ACC112 (cell line): ENCODE data around the gene POTEJ.
"Not testable (repeated sequence)": the region's sequence is repeated elsewhere in the genome, so short reads cannot be mapped to it uniquely, and the experiment has no call there.

Experiments
- H2AFZ ChIP-seq: fragments of 200-600 bp; sonication (generic); one replicate; pipeline ENCODE4 v1.6.0; 2017; ENCODE audit warnings: antibody characterized with exemption, low read length; ENCODE audit not compliant: unreplicated experiment
- H3K27ac ChIP-seq: fragments of 200-600 bp; sonication (generic); 2 replicates; pipeline ENCODE4 v1.5.1; 2014; ENCODE audit warnings: low read depth, mild to moderate bottlenecking, antibody characterized with exemption, low read length, moderate library complexity
- H3K27me3 ChIP-seq: fragments of 200-600 bp; sonication (generic); 2 replicates; pipeline ENCODE4 v1.6.1; 2014; ENCODE audit warnings: mild to moderate bottlenecking, antibody characterized with exemption, low read length, moderate library complexity, mixed read lengths; ENCODE audit not compliant: insufficient read depth
- H3K36me3 ChIP-seq: fragments of 200-600 bp; sonication (generic); 2 replicates; pipeline ENCODE4 v1.6.1; 2016; ENCODE audit warnings: mild to moderate bottlenecking, antibody characterized with exemption, low read length, moderate library complexity, mixed read lengths; ENCODE audit not compliant: insufficient read depth
- H3K4me1 ChIP-seq: fragments of 200-600 bp; sonication (generic); one replicate; pipeline ENCODE4 v1.6.1; 2016; ENCODE audit warnings: low read length, mixed read lengths; ENCODE audit not compliant: insufficient read depth, unreplicated experiment, control insufficient read depth
- H3K4me3 ChIP-seq: fragments of 200-600 bp; sonication (generic); 2 replicates; pipeline ENCODE4 v1.5.1; 2014; ENCODE audit warnings: mild to moderate bottlenecking, low read depth, low read length
- H3K79me2 ChIP-seq: fragments of 200-600 bp; sonication (generic); one replicate; pipeline ENCODE4 v1.6.0; 2016; ENCODE audit warnings: low read length; ENCODE audit not compliant: control insufficient read depth, unreplicated experiment, insufficient read depth

POTEJ gene

GRCh38 chr2:130611140-130611539, at the start of gene POTEJ:
Gene POTEJ, plus strand, starts transcription at chr2:130611440. Its CDS starts 93 bp downstream, at chr2:130611533.
- not testable (repeated sequence) for H2AFZ ChIP-seq, H3K27ac ChIP-seq, H3K36me3 ChIP-seq, H3K4me3 ChIP-seq, H3K27me3 ChIP-seq, H3K79me2 ChIP-seq, H3K4me1 ChIP-seq

- not testable (repeated sequence) for H3K27ac ChIP-seq, H3K79me2 ChIP-seq, H3K27me3 ChIP-seq, H3K4me3 ChIP-seq, H2AFZ ChIP-seq, H3K36me3 ChIP-seq, H3K4me1 ChIP-seq
Measured at GRCh38 chr2:130566165-130566564, 45.1 kb upstream of the POTEJ start.

DNA sequence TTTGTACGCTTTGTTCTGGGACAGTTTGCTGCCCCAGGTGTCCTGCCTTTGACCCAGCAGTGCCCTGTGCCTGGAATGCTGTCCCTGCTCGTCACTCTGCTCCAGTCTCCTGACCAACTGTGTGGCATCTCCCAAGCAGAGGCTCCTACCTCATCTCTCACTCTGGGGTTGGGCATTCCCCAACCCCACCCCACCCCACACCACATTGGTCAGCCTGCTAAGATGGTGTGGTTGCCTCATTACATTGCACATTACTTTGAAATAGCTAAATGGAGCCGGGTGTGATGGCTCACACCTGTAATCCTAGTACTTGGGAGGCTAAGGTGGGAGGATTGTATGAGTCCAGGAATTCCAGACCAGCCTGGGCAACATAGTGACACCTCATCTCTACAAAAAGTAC, 39.3 kb upstream of the POTEJ start:
- H3K27me3 ChIP-seq, H3K4me3 ChIP-seq, H3K79me2 ChIP-seq, H3K36me3 ChIP-seq, H3K4me1 ChIP-seq, H2AFZ ChIP-seq, H3K27ac ChIP-seq: not testable (repeated sequence)

- H3K79me2 ChIP-seq, H3K36me3 ChIP-seq, H3K27ac ChIP-seq: not testable (repeated sequence)
Measured at GRCh38 chr2:130574230-130574629, 37.0 kb upstream of the POTEJ start.

GRCh38 chr2:130576209-130576784, 34.9 kb upstream of the POTEJ start:
- not testable (repeated sequence) for H3K36me3 ChIP-seq, H3K27me3 ChIP-seq, H3K4me3 ChIP-seq, H3K27ac ChIP-seq, H3K4me1 ChIP-seq, H3K79me2 ChIP-seq, H2AFZ ChIP-seq

More at GRCh38 chr2:130574230-130574629, 37.0 kb upstream of the POTEJ start:
- not testable (repeated sequence) for H2AFZ ChIP-seq, H3K4me1 ChIP-seq, H3K27me3 ChIP-seq, H3K4me3 ChIP-seq

DNA sequence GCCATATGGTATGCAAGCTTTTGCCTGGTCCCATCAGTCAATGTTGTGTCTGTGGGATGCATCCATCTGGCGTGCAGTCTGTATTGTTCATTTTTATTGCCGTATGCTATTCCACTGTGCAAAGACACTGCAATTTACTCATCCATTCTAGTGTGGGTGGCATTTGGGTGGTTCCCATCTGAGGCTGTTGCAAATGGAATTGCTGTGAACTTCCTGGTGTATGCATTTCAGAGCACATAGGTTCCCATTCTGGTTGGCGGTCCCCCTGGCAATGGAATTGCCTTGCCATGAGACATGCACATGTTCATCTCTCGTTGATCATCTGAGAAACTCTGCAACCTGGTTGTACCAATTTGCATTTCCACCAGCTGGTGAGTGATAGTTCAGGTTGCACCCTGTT, 33.7 kb upstream of the POTEJ start:
- not testable (repeated sequence) for H3K4me3 ChIP-seq, H3K27me3 ChIP-seq, H3K4me1 ChIP-seq, H2AFZ ChIP-seq, H3K36me3 ChIP-seq, H3K79me2 ChIP-seq, H3K27ac ChIP-seq

- not testable (repeated sequence) for H3K27me3 ChIP-seq, H3K27ac ChIP-seq
Measured at GRCh38 chr2:130579121-130579520, 32.1 kb upstream of the POTEJ start.

DNA sequence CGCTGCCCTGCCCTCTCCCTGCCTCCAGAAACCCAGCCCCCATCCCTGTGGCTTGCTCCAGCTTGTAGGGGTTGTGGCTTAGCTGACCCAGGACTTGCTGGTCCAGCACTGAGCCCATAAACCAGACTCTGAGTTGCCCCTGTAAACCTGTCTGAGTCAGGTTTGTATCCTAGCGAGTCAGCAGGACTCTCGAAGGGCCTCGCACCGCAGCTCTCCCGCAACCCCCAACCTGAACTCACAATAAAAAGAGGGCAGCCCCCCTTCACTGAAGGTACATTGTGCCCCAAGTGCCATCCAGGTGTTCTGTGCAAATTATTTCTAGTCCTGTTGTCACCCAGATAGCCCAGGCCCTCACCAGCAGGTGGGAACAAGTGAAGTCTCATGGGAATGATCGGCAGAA, 29.7 kb upstream of the POTEJ start:
- not testable (repeated sequence) for H3K27ac ChIP-seq, H2AFZ ChIP-seq, H3K4me1 ChIP-seq, H3K27me3 ChIP-seq, H3K79me2 ChIP-seq, H3K4me3 ChIP-seq, H3K36me3 ChIP-seq

More at GRCh38 chr2:130579121-130579520, 32.1 kb upstream of the POTEJ start:
- H2AFZ ChIP-seq, H3K4me3 ChIP-seq, H3K36me3 ChIP-seq, H3K4me1 ChIP-seq, H3K79me2 ChIP-seq: not testable (repeated sequence)

- not testable (repeated sequence) for H3K27ac ChIP-seq, H3K4me3 ChIP-seq, H3K27me3 ChIP-seq, H3K36me3 ChIP-seq, H3K4me1 ChIP-seq, H2AFZ ChIP-seq, H3K79me2 ChIP-seq
Measured at GRCh38 chr2:130582970-130583369, 28.3 kb upstream of the POTEJ start.

DNA sequence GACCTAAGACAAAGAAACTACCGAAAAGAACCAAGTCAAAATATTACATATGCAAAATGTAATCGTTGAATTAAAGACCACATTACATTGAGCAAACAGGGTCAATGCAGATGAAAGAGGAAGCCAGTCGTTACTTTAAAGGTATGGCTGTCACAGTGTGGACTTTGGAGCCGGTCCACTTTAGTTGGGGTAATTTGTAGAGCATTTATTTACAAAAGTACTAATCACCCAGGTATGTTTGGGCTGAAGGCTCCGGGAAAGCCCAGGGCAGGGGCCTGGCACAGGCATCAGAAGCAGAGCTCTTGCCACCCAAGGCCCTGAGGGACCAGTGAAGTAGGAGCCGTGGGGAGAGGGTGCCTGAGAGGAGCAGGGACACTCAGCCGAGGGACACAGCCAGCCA, 27.7 kb upstream of the POTEJ start:
- H3K27me3 ChIP-seq, H3K79me2 ChIP-seq, H3K4me1 ChIP-seq, H3K4me3 ChIP-seq, H2AFZ ChIP-seq, H3K36me3 ChIP-seq, H3K27ac ChIP-seq: not testable (repeated sequence)

GRCh38 chr2:130584726-130585125, 26.5 kb upstream of the POTEJ start:
- not testable (repeated sequence) for H3K79me2 ChIP-seq, H3K4me1 ChIP-seq, H3K36me3 ChIP-seq, H3K4me3 ChIP-seq, H3K27ac ChIP-seq, H3K27me3 ChIP-seq, H2AFZ ChIP-seq
